H1 (cell line): ENCODE results near the gene NIPAL3. TPM values are rescaled to one million over a fixed set of nuclear protein-coding genes. Genes with fewer than 3 reads are reported as not detected.

Experiments
- CTCF ChIA-PET: fragments of 300-600 bp; sonication (Branson Sonifier 250); formaldehyde crosslinking; loops from one replicate; lab custom pipeline; 2021; ENCODE audit not compliant: partially characterized antibody; lab: Charles Lee
- POLR2A ChIA-PET: fragments of 300-600 bp; sonication (Branson Sonifier 250); formaldehyde crosslinking; loops from one replicate; lab custom pipeline; 2021; ENCODE audit warnings: inconsistent platforms; ENCODE audit not compliant: partially characterized antibody; lab: Charles Lee
- DNase-seq, 2 experiments: peaks; one replicate each; pipeline versions ENCODE4 v3.0.0 to v3.0.0-alpha.2; 2010 to 2022; ENCODE audit warnings: low spot score in 2 of 2, low read depth in 1 of 2, mixed read lengths in 1 of 2
- FAIRE-seq: peaks from 2 replicates; lab custom pipeline; 2011; peaks lifted over from hg19 to GRCh38; lab: Jason Lieb, UNC
- H2AFZ ChIP-seq: 2 replicates; pipeline ENCODE4 v1.8.1; 2012; ENCODE audit warnings: low read length, inconsistent platforms
- H2AK5ac ChIP-seq: 2 replicates; pipeline ENCODE4 v1.6.1; 2013; ENCODE audit warnings: low read depth, low read length
- H2BK120ac ChIP-seq: replicated peaks from 2 replicates; pipeline ENCODE3; 2013; ENCODE audit warnings: low read depth, low read length, inconsistent platforms
- H2BK12ac ChIP-seq: 2 replicates; pipeline ENCODE4 v1.6.1; 2013; ENCODE audit warnings: low read depth, low read length
- H2BK15ac ChIP-seq: 2 replicates; pipeline ENCODE4 v1.6.1; 2013; ENCODE audit warnings: low read length
- H2BK20ac ChIP-seq: 2 replicates; pipeline ENCODE4 v1.6.1; 2013; ENCODE audit warnings: low read length
- H2BK5ac ChIP-seq: 2 replicates; pipeline ENCODE4 v1.6.1; 2013; ENCODE audit warnings: low read depth, low read length
- H3K14ac ChIP-seq: 2 replicates; pipeline ENCODE4 v1.6.1; 2013; ENCODE audit warnings: inconsistent platforms; ENCODE audit not compliant: insufficient read length
- H3K18ac ChIP-seq: 2 replicates; pipeline ENCODE4 v1.6.1; 2013; ENCODE audit warnings: low read length; ENCODE audit errors: extremely low read depth
- H3K23ac ChIP-seq: 2 replicates; pipeline ENCODE4 v1.6.1; 2013; ENCODE audit warnings: inconsistent platforms; ENCODE audit not compliant: insufficient read length
- H3K23me2 ChIP-seq: 2 replicates; pipeline ENCODE4 v1.6.1; 2013; ENCODE audit warnings: low read depth, low read length
- H3K27ac ChIP-seq: 2 replicates; pipeline ENCODE4 v1.6.1; 2011; ENCODE audit warnings: low read depth, low read length, inconsistent platforms
- H3K27me3 ChIP-seq, 4 experiments: replicated peaks in 1 of 4; 1 replicate in 1 of 4; 2 replicates in 3 of 4; pipeline versions ENCODE4 v1.6.1 to v1.8.1; 2011 to 2013; ENCODE audit warnings: low read length in 3 of 4, mild to moderate bottlenecking in 3 of 4, inconsistent platforms in 2 of 4, mixed read lengths in 2 of 4, moderate library complexity in 1 of 4; ENCODE audit not compliant: control insufficient read depth in 3 of 4, insufficient read depth in 3 of 4; ENCODE audit errors: extremely low read depth in 1 of 4
- H3K36me3 ChIP-seq, 4 experiments: 2 replicates each; pipeline versions ENCODE4 v1.6.1 to v1.8.1; 2011 to 2013; ENCODE audit warnings: mild to moderate bottlenecking in 4 of 4, low read length in 3 of 4, moderate library complexity in 2 of 4, control low read depth in 1 of 4, inconsistent platforms in 1 of 4; ENCODE audit not compliant: insufficient read depth in 4 of 4, control insufficient read depth in 2 of 4
- H3K4ac ChIP-seq: replicated peaks from 2 replicates; pipeline ENCODE3; 2013; ENCODE audit warnings: low read length, low read depth, mixed read lengths, inconsistent platforms; ENCODE audit not compliant: insufficient read length
- H3K4me1 ChIP-seq, 4 experiments: replicated peaks in 1 of 4; 1 replicate in 1 of 4; 2 replicates in 3 of 4; pipeline versions ENCODE4 v1.6.1 to v1.8.1; 2011 to 2013; ENCODE audit warnings: low read length in 3 of 4, inconsistent platforms in 2 of 4, mixed read lengths in 1 of 4; ENCODE audit not compliant: insufficient read depth in 4 of 4, control insufficient read depth in 3 of 4
- H3K4me2 ChIP-seq, 2 experiments: 2 replicates each; pipeline versions ENCODE4 v1.6.1 to v1.8.1; 2011 to 2013; ENCODE audit warnings: low read depth in 2 of 2, low read length in 2 of 2, control low read depth in 1 of 2, inconsistent platforms in 1 of 2, mild to moderate bottlenecking in 1 of 2; ENCODE audit not compliant: insufficient read depth in 1 of 2
- H3K4me3 ChIP-seq, 4 experiments: fragments of 200-600, 300-600 bp in 1 of 4; sonication (generic), shearing (Covaris generic), sonication (Bioruptor Twin) in 1 of 4; 2 replicates each; pipeline versions ENCODE4 v1.5.1 to v1.8.1; 2011 to 2016; ENCODE audit warnings: low read length in 4 of 4, low read depth in 3 of 4, control low read depth in 2 of 4, inconsistent platforms in 2 of 4, mild to moderate bottlenecking in 2 of 4, mixed read lengths in 1 of 4, moderate library complexity in 1 of 4; ENCODE audit not compliant: insufficient read depth in 2 of 4; ENCODE audit errors: extremely low read depth in 1 of 4
- H3K56ac ChIP-seq: replicated peaks from 2 replicates; pipeline ENCODE3; 2013; ENCODE audit warnings: low read depth, mild to moderate bottlenecking, mixed read lengths, low read length, inconsistent platforms; ENCODE audit not compliant: insufficient read length
- H3K79me1 ChIP-seq: 2 replicates; pipeline ENCODE4 v1.6.1; 2013; ENCODE audit warnings: low read depth, low read length, control low read depth
- H3K79me2 ChIP-seq, 2 experiments: 2 replicates each; pipeline versions ENCODE4 v1.6.1 to v1.8.1; 2012 to 2013; ENCODE audit warnings: low read length in 2 of 2, mild to moderate bottlenecking in 2 of 2, inconsistent platforms in 1 of 2; ENCODE audit not compliant: insufficient read depth in 2 of 2, control insufficient read depth in 1 of 2
- H3K9ac ChIP-seq, 4 experiments: replicated peaks in 1 of 4; 1 replicate in 1 of 4; 2 replicates in 3 of 4; pipeline versions ENCODE4 v1.6.1 to v1.8.1; 2011 to 2013; ENCODE audit warnings: low read depth in 3 of 4, low read length in 3 of 4, control low read depth in 2 of 4, mild to moderate bottlenecking in 2 of 4, moderate library complexity in 2 of 4, inconsistent platforms in 1 of 4; ENCODE audit errors: extremely low read depth in 1 of 4
- H3K9me3 ChIP-seq, 2 experiments: 2 replicates each; pipeline versions ENCODE4 v1.6.1 to v1.8.1; 2012 to 2013; ENCODE audit warnings: mild to moderate bottlenecking in 2 of 2, moderate library complexity in 2 of 2, control low read depth in 1 of 2, inconsistent platforms in 1 of 2, low read depth in 1 of 2, low read length in 1 of 2, mixed read lengths in 1 of 2; ENCODE audit not compliant: insufficient read depth in 2 of 2
- H4K20me1 ChIP-seq, 2 experiments: replicated peaks in 1 of 2; 2 replicates each; pipeline versions ENCODE3 to v1.8.1; 2011 to 2013; ENCODE audit warnings: inconsistent platforms in 2 of 2, low read length in 2 of 2, mild to moderate bottlenecking in 1 of 2; ENCODE audit not compliant: insufficient read depth in 2 of 2, control insufficient read depth in 1 of 2
- H4K5ac ChIP-seq: 2 replicates; pipeline ENCODE4 v1.6.1; 2013; ENCODE audit warnings: low read length, low read depth, mixed read lengths, inconsistent platforms; ENCODE audit not compliant: insufficient read length
- H4K8ac ChIP-seq: 2 replicates; pipeline ENCODE4 v1.8.0; 2013; ENCODE audit warnings: mild to moderate bottlenecking, moderate library complexity, low read length, inconsistent platforms; ENCODE audit not compliant: insufficient read depth; ENCODE audit errors: extremely low read depth
- H4K91ac ChIP-seq: replicated peaks from 2 replicates; pipeline ENCODE3; 2013; ENCODE audit warnings: low read length, mixed read lengths, inconsistent platforms; ENCODE audit not compliant: insufficient read length
- CHD2 ChIP-seq: IDR thresholded peaks from 2 replicates; pipeline ENCODE4 v1.6.1; 2012; ENCODE audit warnings: low read length, improper control_type of control experiment
- CREB1 ChIP-seq: IDR thresholded peaks from 2 replicates; pipeline ENCODE4 v1.6.1; 2012; ENCODE audit warnings: inconsistent platforms
- E2F6 ChIP-seq: IDR thresholded peaks from 2 replicates; pipeline ENCODE4 v1.6.1; 2012; ENCODE audit warnings: inconsistent platforms
- HDAC2 ChIP-seq, 2 experiments: fragments of 300-600 bp in 1 of 2; sonication (generic) in 1 of 2; IDR thresholded peaks; 2 replicates each; pipeline ENCODE4 v1.6.1; 2011 to 2012; ENCODE audit warnings: low read depth in 2 of 2, low read length in 2 of 2, mild to moderate bottlenecking in 2 of 2, moderate library complexity in 2 of 2, borderline replicate concordance in 1 of 2, inconsistent platforms in 1 of 2
- KDM5A ChIP-seq: fragments of 200-600 bp; IDR thresholded peaks from 2 replicates; pipeline ENCODE4 v1.7.1; 2012; ENCODE audit warnings: mild to moderate bottlenecking, low read length, inconsistent platforms, mixed read lengths
- RAD21 ChIP-seq, 2 experiments: IDR thresholded peaks in 1 of 2; conservative IDR thresholded peaks in 1 of 2; 2 replicates each; pipeline ENCODE4 v1.6.1; 2011; ENCODE audit warnings: low read depth in 2 of 2, low read length in 2 of 2, improper control_type of control experiment in 1 of 2, inconsistent platforms in 1 of 2, mild to moderate bottlenecking in 1 of 2, moderate library complexity in 1 of 2
- TBP ChIP-seq: IDR thresholded peaks from 2 replicates; pipeline ENCODE4 v1.6.1; 2011; ENCODE audit warnings: low read depth, low read length, improper control_type of control experiment
- WGBS, 2 experiments: shearing (Covaris generic) in 1 of 2; methylation state at CpG; one replicate each; pipeline versions ENCODE4 v1.1.6 to v1.1.7; 2013 to 2015; ENCODE audit warnings: low lambda C conversion rate in 2 of 2, mixed read lengths in 2 of 2, inconsistent platforms in 1 of 2, low coverage in 1 of 2, missing lambda C conversion rate in 1 of 2; ENCODE audit not compliant: insufficient replicate concordance in 2 of 2, insufficient coverage in 1 of 2, insufficient read length in 1 of 2; ENCODE audit errors: extremely low coverage in 1 of 2, missing lambda C conversion rate in 1 of 2; 5-methylcytosine and 5-hydroxymethylcytosine counted together
- polyA plus RNA-seq, 7 experiments: library from polyadenylated mRNA; depleted of rRNA in 3 of 7; stranded (reverse) in 5 of 7; unstranded in 2 of 7; fragments of >200 nt in 5 of 7; fragments of 200-250 nt in 2 of 7; gene quantifications; 1 replicate in 5 of 7; 2 replicates in 1 of 7; 4 replicates in 1 of 7; pipeline versions ENCODE4 v1.2.1 to v1.2.3, GENCODE V29; 2011 to 2013; ENCODE audit warnings: missing spikeins in 2 of 7, mixed read lengths in 2 of 7
- total RNA-seq: library from RNA; stranded (reverse); fragmentation: NEBNext Ultra II Directional; extraction: Animal tissue kit (Norgen Biotek cat#: 25700); gene quantifications from 2 replicates; pipeline ENCODE4 v1.2.1, GENCODE V29; 2021
- TF ChIP-seq, protein P1 (sequence below), 3 experiments: IDR thresholded peaks; 1 replicate in 2 of 3; 2 replicates in 1 of 3; pipeline versions ENCODE4 v1.5.1 to v1.6.1; 2011; ENCODE audit warnings: low read length in 3 of 3, mild to moderate bottlenecking in 3 of 3, inconsistent platforms in 2 of 3, low read depth in 1 of 3, moderate library complexity in 1 of 3; ENCODE audit not compliant: insufficient read depth in 1 of 3; ENCODE audit errors: control extremely low read depth in 1 of 3

Gene NIPAL3
- total and polyA plus RNA-seq, 2 of the 8 experiments (the other 6 are each of a cell fraction or from before 2014, with no cell fraction given) = 8.8 to 11.0 TPM

DNA sequence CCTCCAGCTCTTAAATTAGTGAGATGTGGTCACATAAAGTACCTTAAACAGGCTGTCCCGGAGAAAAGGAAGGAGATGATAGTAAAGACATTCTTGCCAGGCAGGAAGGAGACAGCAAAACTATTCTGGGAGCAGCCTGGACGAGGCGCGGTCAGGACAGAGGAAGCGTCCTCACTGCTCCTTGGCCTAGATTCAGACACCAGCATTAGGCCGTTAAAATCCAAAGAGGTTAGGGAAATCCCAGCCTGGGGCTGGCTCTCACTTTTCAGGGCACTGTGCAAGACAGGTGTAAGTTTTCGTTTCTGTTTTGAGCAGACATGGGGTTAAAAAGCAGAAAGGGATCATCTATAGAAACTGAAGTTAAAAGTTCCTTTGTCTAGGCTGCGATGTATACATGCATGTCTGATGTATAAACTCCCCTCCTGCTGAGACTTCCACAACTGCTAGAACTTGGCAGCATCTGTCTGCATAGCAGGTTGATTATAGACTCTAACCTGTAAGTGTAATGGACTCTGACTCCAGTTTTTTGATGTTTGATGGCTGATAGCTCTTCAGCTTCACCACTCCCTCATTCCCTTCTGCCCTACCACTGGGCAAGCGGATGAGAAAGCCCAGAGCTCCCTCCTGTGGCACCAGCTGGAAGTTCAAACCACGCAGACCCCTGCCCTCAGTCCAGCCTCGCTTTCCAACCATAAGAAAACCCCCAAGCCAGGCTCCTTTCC lies 23.6 kb upstream of the NIPAL3 start:
- no peaks in the 10 kb centered on the region for H3K9me3 ChIP-seq
- H3K27me3 ChIP-seq = no peaks in the 10 kb centered on the region
- POLR2A ChIA-PET = interaction anchor here (0.6 to 2.2 kb wide), 7 partner anchors 110 to 242 kb away, joined by 3 to 6 read pairs (median 3); no protein-coding TSS in a partner anchor
- CTCF ChIA-PET = interaction anchor here (0.6 to 8.4 kb wide), 88 partner anchors 8 to 646 kb away, joined by 3 to 465 read pairs (median 5); partner anchors contain the start of genes IFNLR1, NIPAL3 and STPG1
- no peak overlapping the region for H2BK5ac ChIP-seq
- no peak overlapping the region for H3K9ac ChIP-seq
- 63% methylated on average over 11 of the region's 11 CpGs; no CpG with 5 or more reads in 1 of the 2 experiments for WGBS, 2 experiments
- H3K4me2 ChIP-seq = no peak overlapping the region
- H3K4me1 ChIP-seq = peaks cover 0 to 2% (median 0%) of the 10 kb centered on the region in 4 experiments; a peak in 4 of 7 replicates
- no peaks in the 10 kb centered on the region for H3K79me1 ChIP-seq
- DNase-seq (peak; percentile 70 to 88), FAIRE-seq (peak; percentile 78)
- H4K5ac ChIP-seq = no peak overlapping the region
- H2BK15ac ChIP-seq = no peak overlapping the region
- no peak overlapping the region for H2BK12ac ChIP-seq
- H3K4me3 ChIP-seq = no peak overlapping the region
- H2AFZ ChIP-seq = no peak overlapping the region
- no peak overlapping the region for H2BK120ac ChIP-seq
- no peaks in the 10 kb centered on the region for H3K36me3 ChIP-seq
- H3K18ac ChIP-seq = no peak overlapping the region
- no peak overlapping the region for H2AK5ac ChIP-seq
- H3K23me2 ChIP-seq = no peaks in the 10 kb centered on the region
- H3K4ac ChIP-seq = no peak overlapping the region
- H4K8ac ChIP-seq = no peak overlapping the region
- no peak overlapping the region for H3K56ac ChIP-seq
- H3K27ac ChIP-seq = no peak overlapping the region
- H4K91ac ChIP-seq = no peak overlapping the region
- H3K23ac ChIP-seq = no peak overlapping the region
- H4K20me1 ChIP-seq = no peaks in the 10 kb centered on the region
- H2BK20ac ChIP-seq = no peak overlapping the region; the same call in 1 of the 2 replicates
- no peaks in the 10 kb centered on the region for H3K79me2 ChIP-seq
- H3K14ac ChIP-seq = no peak overlapping the region
- TF ChIP-seq CREB1 = 0 out of 2 replicates have a peak, but pooled peaks have one; percentile 25
- TF ChIP-seq, protein P1, sequence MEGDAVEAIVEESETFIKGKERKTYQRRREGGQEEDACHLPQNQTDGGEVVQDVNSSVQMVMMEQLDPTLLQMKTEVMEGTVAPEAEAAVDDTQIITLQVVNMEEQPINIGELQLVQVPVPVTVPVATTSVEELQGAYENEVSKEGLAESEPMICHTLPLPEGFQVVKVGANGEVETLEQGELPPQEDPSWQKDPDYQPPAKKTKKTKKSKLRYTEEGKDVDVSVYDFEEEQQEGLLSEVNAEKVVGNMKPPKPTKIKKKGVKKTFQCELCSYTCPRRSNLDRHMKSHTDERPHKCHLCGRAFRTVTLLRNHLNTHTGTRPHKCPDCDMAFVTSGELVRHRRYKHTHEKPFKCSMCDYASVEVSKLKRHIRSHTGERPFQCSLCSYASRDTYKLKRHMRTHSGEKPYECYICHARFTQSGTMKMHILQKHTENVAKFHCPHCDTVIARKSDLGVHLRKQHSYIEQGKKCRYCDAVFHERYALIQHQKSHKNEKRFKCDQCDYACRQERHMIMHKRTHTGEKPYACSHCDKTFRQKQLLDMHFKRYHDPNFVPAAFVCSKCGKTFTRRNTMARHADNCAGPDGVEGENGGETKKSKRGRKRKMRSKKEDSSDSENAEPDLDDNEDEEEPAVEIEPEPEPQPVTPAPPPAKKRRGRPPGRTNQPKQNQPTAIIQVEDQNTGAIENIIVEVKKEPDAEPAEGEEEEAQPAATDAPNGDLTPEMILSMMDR (IDR thresholded peaks at IDR 0.05; ENCODE audit: control extremely low read depth in 1 of 3, insufficient read depth in 1 of 3, low read depth in 1 of 3, low read length in 3 of 3) = peak; percentile 90 to 92 (median 92)
- peak; percentile 37; the same call in 1 of the 2 replicates for TF ChIP-seq TBP
- TF ChIP-seq E2F6 = no peak
- peak; percentile 92 to 97 for TF ChIP-seq RAD21 (IDR thresholded peaks at IDR 0.05 in 1 of 2, conservative IDR thresholded peaks at IDR 0.05 in 1 of 2; ENCODE audit: low read depth in 2 of 2, low read length in 2 of 2)
- no peak for TF ChIP-seq KDM5A
- TF ChIP-seq CHD2 = no peak
- no peak for TF ChIP-seq HDAC2 (IDR thresholded peaks at IDR 0.05; ENCODE audit: borderline replicate concordance in 1 of 2, low read depth in 2 of 2, low read length in 2 of 2)
